Prostate gland (tissue), 2 donors: ENCODE data around the gene S100A16.

Experiments
- CTCF ChIP-seq, 4 experiments: fragments of 200-600 bp in 2 of 4; fragments of 450-650 bp in 2 of 4; sonication (generic) in 2 of 4; IDR thresholded peaks; 1 replicate in 3 of 4; 2 replicates in 1 of 4; pipeline ENCODE4 v1.5.1; 2016 to 2019; ENCODE audit warnings: antibody characterized with exemption in 4 of 4, mild to moderate bottlenecking in 2 of 4, moderate library complexity in 2 of 4
- POLR2A ChIP-seq: fragments of 450-650 bp; IDR thresholded peaks from one replicate; pipeline ENCODE4 v1.6.1; 2016; ENCODE audit warnings: antibody characterized with exemption, mild to moderate bottlenecking
- POLR2AphosphoS5 ChIP-seq: sonication (generic); formaldehyde crosslinking; IDR thresholded peaks from one replicate; pipeline ENCODE4 v1.6.1; 2017; ENCODE audit warnings: antibody characterized with exemption

- TF ChIP-seq CTCF (IDR thresholded peaks at IDR 0.05) (no peak), POLR2A (no peak), POLR2AphosphoS5 (no peak)
Measured at GRCh38 chr1:153577624-153578051, 35.3 kb downstream of the S100A16 start.
